Measurements from ENCODE around the gene SOX1.

Gene SOX1

GRCh38 chr13:112071723-112072533 lies 5.0 kb downstream of the SOX1 start:
- DNase-seq (ENCODE audit: low read depth in 1 of 2, low spot score in 1 of 2), result no peak

GRCh38 chr13:112072534-112073244 lies 5.7 kb downstream of the SOX1 start:
- DNase-seq (ENCODE audit: low read depth in 1 of 2, low spot score in 1 of 2), result no peak

- no peak for DNase-seq (ENCODE audit: low read depth in 1 of 2, low spot score in 1 of 2)
These were observed 6.5 kb downstream of the SOX1 start for GRCh38 chr13:112073245-112074138.

GRCh38 chr13:112074139-112074865 lies 7.4 kb downstream of the SOX1 start:
- no peak for DNase-seq (ENCODE audit: low read depth in 1 of 2, low spot score in 1 of 2)

- no peak for DNase-seq (ENCODE audit: low read depth in 1 of 2, low spot score in 1 of 2)
These were observed 10.8 kb downstream of the SOX1 start for GRCh38 chr13:112077729-112078128.

GRCh38 chr13:112078216-112078615 lies 11.3 kb downstream of the SOX1 start:
- DNase-seq (ENCODE audit: low read depth in 1 of 2, low spot score in 1 of 2), result no peak

GRCh38 chr13:112078879-112079531 lies 12.1 kb downstream of the SOX1 start:
- DNase-seq (ENCODE audit: low read depth in 1 of 2, low spot score in 1 of 2), result no peak

GRCh38 chr13:112079696-112080095 lies 12.7 kb downstream of the SOX1 start:
- DNase-seq (ENCODE audit: low read depth in 1 of 2, low spot score in 1 of 2), result no peak

- no peak for DNase-seq (ENCODE audit: low read depth in 1 of 2, low spot score in 1 of 2)
These were observed 17.0 kb downstream of the SOX1 start for GRCh38 chr13:112083971-112084370.

GRCh38 chr13:112092453-112092852 lies 25.5 kb downstream of the SOX1 start:
- DNase-seq (ENCODE audit: low read depth in 1 of 2, low spot score in 1 of 2), result no peak

- no peak for DNase-seq (ENCODE audit: low read depth in 1 of 2, low spot score in 1 of 2)
These were observed 28.4 kb downstream of the SOX1 start for GRCh38 chr13:112095354-112095753.

- DNase-seq (ENCODE audit: low read depth in 1 of 2, low spot score in 1 of 2), result no peak
These were observed 30.0 kb downstream of the SOX1 start for GRCh38 chr13:112096959-112097358.

- DNase-seq (ENCODE audit: low read depth in 1 of 2, low spot score in 1 of 2), result no peak
These were observed 30.8 kb downstream of the SOX1 start for GRCh38 chr13:112097770-112098169.

GRCh38 chr13:112098699-112099098 lies 31.8 kb downstream of the SOX1 start:
- no peak for DNase-seq (ENCODE audit: low read depth in 1 of 2, low spot score in 1 of 2)

GRCh38 chr13:112101360-112101930 lies 34.5 kb downstream of the SOX1 start:
- no peak for DNase-seq (ENCODE audit: low read depth in 1 of 2, low spot score in 1 of 2)

- no peak for DNase-seq (ENCODE audit: low read depth in 1 of 2, low spot score in 1 of 2)
These were observed 35.3 kb downstream of the SOX1 start for GRCh38 chr13:112102243-112102642.

GRCh38 chr13:112103260-112103838 lies 36.4 kb downstream of the SOX1 start:
- DNase-seq (ENCODE audit: low read depth in 1 of 2, low spot score in 1 of 2), result no peak

- DNase-seq (ENCODE audit: low read depth in 1 of 2, low spot score in 1 of 2), result no peak
These were observed 37.3 kb downstream of the SOX1 start for GRCh38 chr13:112103961-112104880.

GRCh38 chr13:112104881-112105234 lies 37.9 kb downstream of the SOX1 start:
- no peak for DNase-seq (ENCODE audit: low read depth in 1 of 2, low spot score in 1 of 2)
